Measurements from ENCODE around the gene FAM156B. TPM values are rescaled to one million over a fixed set of nuclear protein-coding genes. Genes with fewer than 3 reads are reported as not detected.
"Not testable (repeated sequence)": the region's sequence is repeated elsewhere in the genome, so short reads cannot be mapped to it uniquely, and the experiment has no call there.

Gene FAM156B
- total RNA-seq, 1 experiment from 2014 or later = 28.0 TPM

DNA sequence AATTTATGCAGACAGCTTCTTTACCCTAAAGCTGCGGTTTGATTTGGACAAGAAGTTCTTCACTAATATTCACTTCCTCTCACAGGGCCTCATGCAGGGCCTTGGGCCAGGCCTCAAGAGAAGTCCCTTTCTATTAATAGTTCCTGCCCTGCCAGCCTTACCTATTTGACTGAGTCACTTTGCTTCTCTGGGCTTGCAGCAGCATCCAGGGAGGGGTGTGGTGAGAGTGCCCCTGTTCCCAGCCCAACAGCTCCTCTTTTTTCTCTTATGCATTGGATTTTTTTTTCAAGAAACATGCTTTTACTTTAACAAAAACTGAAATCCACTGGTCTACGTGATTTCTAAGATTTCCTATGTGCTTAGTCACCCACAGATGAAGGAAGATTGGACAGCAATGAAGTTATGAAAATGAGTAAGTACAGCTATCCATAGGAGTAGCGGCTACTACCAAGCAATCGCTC is 26.7 kb downstream of the FAM156B start:
- peak; percentile 72 for DNase-seq (ENCODE audit: low read depth)

DNA sequence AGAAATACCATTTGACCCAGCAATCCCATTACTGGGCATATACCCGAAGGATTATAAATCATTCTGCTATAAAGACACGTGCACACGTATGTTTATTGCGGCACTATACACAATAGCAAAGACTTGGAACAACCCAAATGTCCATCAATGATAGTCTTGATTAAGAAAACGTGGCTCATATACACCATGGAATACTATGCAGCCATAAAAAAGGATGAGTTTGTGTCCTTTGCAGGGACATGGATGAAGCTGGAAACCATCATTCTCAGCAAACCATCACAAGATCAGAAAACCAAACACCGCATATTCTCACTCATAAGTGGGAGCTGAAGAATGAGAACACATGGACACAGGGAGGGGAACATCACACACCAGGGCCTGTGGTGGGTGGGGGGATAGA is 33.1 kb downstream of the FAM156B start:
- DNase-seq (ENCODE audit: low read depth) = not testable (repeated sequence)

- DNase-seq (ENCODE audit: low read depth) = no peak
Measured at GRCh38 chrX:52933213-52933612, 36.1 kb downstream of the FAM156B start.

DNA sequence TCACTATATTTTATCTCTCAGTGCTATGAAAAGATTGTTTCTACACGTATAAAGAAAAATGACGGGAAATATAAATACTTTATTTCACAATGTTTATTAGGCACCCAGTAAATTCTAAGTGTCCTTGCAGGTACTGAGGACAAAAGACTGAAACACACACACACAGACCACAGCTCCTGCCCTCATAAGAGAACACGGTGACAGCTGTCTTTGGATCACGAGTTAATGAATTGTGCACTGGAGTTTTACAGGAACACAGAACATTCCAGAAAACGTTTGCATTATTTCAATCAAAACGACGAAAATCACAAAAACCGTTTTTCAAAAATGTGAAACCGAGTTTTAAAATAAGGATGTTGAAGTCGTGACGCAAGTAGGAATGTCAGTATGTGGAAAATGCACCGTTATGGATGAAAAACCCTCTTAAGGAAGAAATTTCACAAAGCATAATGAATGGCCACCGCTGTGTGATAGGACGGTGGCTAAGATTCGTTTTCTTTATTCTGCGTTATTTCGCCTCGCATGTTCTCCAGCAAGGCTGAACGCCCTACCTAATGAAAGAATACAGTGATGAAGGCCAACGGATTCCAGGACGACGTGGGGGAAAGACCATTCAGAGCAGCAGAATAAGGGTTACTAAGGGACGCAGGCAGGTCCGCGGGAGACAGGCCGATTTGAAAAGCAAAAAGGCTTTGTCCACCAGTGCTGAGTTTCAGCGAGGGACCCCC is 37.0 kb downstream of the FAM156B start:
- DNase-seq (ENCODE audit: low read depth) = no peak

DNA sequence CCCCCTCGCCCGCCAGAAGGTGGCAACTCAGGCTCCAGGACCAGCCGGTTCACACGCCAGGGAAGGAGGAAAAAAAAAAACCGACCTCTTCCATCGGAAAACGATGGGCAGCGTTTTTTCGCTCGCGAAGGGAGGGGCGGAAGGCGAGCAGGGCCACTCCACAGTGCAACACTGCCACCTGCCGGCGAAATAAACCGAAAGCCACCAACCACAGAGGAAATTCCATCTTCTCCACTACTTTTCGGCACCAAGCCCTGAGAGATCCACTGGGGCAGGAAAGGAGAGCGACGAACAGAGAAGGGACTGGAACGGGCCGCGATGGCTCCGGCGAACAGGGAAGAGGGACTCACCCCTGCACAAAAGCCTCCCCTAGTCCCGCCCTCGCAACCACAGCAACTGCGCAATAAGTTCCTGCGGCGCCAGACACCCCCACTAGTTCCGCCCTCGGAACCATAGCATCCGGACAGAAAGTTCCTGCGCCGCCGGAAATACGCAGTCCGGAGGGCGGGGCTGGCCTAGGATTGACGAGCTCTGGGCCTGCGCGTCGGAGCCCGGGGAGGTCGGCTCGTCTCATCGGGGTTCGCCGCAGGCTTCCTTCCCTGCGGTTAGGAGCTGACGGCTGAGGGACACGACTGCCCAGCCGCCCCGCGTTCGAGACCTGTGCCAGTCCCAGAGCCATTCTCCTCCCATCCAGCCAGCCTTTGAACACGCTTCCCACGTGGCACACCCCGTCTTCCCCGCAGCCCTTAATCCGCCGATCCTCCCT is 37.8 kb downstream of the FAM156B start:
- peak; percentile 96 for DNase-seq (ENCODE audit: low read depth)

DNA sequence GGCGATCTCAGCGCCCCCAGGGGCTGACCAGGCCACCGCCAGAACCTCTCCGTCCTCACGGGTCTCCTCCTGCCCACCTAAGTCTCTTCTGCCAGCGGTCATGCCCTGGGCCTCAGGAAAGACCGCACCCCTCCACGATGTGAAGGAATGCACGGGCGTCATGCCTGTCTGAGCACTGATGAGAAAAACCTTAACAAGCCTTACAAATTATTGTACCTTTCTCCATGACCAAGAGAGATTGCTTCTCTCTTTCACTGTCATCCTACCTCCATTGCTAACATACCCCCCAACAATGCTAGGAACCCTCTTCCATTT is 38.3 kb downstream of the FAM156B start:
- not testable (repeated sequence) for DNase-seq (ENCODE audit: low read depth)

- DNase-seq (ENCODE audit: low read depth) = not testable (repeated sequence)
Measured at GRCh38 chrX:52940704-52941103, 43.6 kb downstream of the FAM156B start.

- not testable (repeated sequence) for DNase-seq (ENCODE audit: low read depth)
Measured at GRCh38 chrX:52941728-52942127, 44.6 kb downstream of the FAM156B start.

DNA sequence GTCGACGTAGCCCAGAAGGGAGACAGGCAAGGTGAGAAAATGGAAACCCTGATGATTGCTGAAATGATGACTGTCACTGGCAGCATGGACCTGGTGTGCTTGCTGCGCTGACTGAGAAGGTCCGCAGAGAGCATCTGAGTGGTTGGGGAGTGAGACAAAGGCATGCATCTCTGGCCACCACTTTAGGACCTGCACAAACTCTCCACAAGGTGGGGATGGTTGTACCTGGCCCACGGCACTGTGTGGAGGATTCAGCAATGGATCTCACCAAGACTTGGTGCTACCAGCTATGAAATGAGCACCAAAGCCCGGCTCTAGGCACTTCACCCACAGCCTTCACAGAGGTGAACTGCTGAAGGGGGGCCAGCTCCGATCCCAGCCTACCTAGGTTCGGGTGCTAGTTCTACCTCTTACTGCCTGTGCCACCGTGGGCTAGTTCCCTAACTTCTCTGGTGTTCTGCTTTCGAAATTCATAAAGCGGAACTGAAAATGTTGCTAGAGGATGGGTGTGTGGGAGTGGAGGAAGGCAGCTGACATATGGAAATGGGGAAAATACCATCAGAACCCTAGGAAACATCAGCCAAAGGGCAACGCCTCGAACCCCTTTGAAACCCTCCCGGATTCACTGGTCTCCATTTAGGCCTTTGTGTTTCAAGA is 48.8 kb downstream of the FAM156B start:
- DNase-seq (ENCODE audit: low read depth) = not testable (repeated sequence)

- not testable (repeated sequence) for DNase-seq (ENCODE audit: low read depth)
Measured at GRCh38 chrX:52947501-52947900, 50.4 kb downstream of the FAM156B start.

DNA sequence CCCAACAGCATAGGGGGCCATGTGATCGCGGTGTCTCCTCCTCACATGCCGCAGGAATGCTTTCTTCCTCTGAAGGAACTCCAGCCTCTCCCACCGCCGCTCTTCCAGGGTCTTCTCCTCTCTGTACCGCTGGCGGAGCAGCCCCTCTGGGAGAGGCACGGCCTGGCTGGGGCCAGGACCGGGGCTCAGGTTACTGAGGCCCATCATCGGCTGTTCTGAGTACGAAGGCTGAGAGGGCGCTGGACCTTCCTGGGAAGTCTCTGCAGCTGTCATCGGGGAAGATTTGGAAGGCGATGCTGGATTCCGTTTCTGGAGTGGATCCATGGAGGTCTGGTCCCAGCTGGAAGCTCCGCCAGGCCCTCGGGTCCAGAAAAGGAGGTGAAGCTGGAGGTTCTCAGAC is 51.1 kb downstream of the FAM156B start:
- DNase-seq (ENCODE audit: low read depth) = not testable (repeated sequence)

DNA sequence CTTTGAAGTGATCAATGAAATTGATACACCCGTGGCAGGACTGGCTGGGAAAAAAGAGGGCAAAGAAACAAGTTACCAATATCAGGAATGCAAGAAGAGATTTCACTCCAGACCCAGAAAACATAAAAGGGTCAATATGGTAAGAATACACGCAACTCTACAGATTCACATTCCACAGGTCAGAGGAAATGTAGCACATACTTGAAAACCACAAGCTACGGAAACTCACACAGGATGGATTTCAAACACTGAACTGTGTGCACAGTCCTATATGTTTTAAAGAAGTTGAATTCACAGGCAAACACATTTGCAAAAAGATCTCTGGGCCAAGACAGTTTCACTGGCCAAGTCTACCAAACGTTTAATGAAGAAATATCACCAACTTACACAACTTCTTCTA is 52.2 kb downstream of the FAM156B start:
- DNase-seq (ENCODE audit: low read depth) = not testable (repeated sequence)

GRCh38 chrX:52949884-52950283 is 52.8 kb downstream of the FAM156B start:
- DNase-seq (ENCODE audit: low read depth) = not testable (repeated sequence)

Other genes starting within 250 kb of the FAM156B start
- gene SSX7, start 242.4 kb upstream of the FAM156B start, total RNA-seq (2014; rRNA removed; shearing (Covaris generic)) = not detected in 2 replicates
- gene SSX2, start 190.2 kb upstream of the FAM156B start, total RNA-seq (2014; rRNA removed; shearing (Covaris generic)) = not detected in 2 replicates
- 2.5 and 3.7 TPM in 2 replicates for gene SSX2B, start 146.1 kb upstream of the FAM156B start, total RNA-seq (2014; rRNA removed; shearing (Covaris generic))
- not detected in 2 replicates for gene SPANXN5, start 99.9 kb upstream of the FAM156B start, total RNA-seq (2014; rRNA removed; shearing (Covaris generic))
- not detected in 2 replicates for gene XAGE5, start 86.0 kb upstream of the FAM156B start, total RNA-seq (2014; rRNA removed; shearing (Covaris generic))
- not detected in 2 replicates for gene XAGE3, start 29.2 kb upstream of the FAM156B start, total RNA-seq (2014; rRNA removed; shearing (Covaris generic))
- gene FAM156A, start 61.2 kb downstream of the FAM156B start, total RNA-seq (2014; rRNA removed; shearing (Covaris generic)) = 9.0 and 17.0 TPM in 2 replicates
- gene GPR173, start 151.5 kb downstream of the FAM156B start, total RNA-seq (2014; rRNA removed; shearing (Covaris generic)) = 1.4 and 2.4 TPM in 2 replicates
- 10.0 and 10.7 TPM in 2 replicates for gene TSPYL2, start 185.0 kb downstream of the FAM156B start, total RNA-seq (2014; rRNA removed; shearing (Covaris generic))
- gene KANTR, start 196.8 kb downstream of the FAM156B start, total RNA-seq (2014; rRNA removed; shearing (Covaris generic)) = 7.1 and 8.2 TPM in 2 replicates